ENCODE measurements around the gene C6orf132. TPM values are rescaled to one million over a fixed set of nuclear protein-coding genes. Genes with fewer than 3 reads are reported as not detected.
A peak's percentile ranks its signal among the peaks of the same experiment; 100 is the strongest.

The C6orf132 gene
- polyA plus RNA-seq, 1 donor: 44.3 TPM

- WGBS (ENCODE audit: insufficient coverage, low lambda C conversion rate): 100% methylated on average over 2 of the region's 6 CpGs
- Histone ChIP-seq H3K36me3 (ENCODE audit: control insufficient read depth, insufficient read depth, low read length) (peaks cover 20% of the 10 kb centered on the region), H3K27ac (ENCODE audit: low read length) (peak overlapping the region; percentile 99), H3K4me3 (ENCODE audit: low read length) (no peak overlapping the region), H3K9me3 (ENCODE audit: control insufficient read depth, low read depth, low read length) (peaks cover 5% of the 10 kb centered on the region), H3K27me3 (ENCODE audit: control insufficient read depth, insufficient read depth, low read length) (peaks cover 2% of the 10 kb centered on the region), H3K4me1 (ENCODE audit: control insufficient read depth, insufficient read depth, low read length) (peaks cover 59% of the 10 kb centered on the region)
- DNase-seq: no peak
Observed at GRCh38 chr6:42138190-42138589, 4.2 kb downstream of the C6orf132 start.

GRCh38 chr6:42137194-42137753, 5.1 kb downstream of the C6orf132 start:
- H3K4me3 ChIP-seq (ENCODE audit: low read length): peak overlapping the region; percentile 5
- H3K4me1 ChIP-seq (ENCODE audit: control insufficient read depth, insufficient read depth, low read length): peaks cover 65% of the 10 kb centered on the region
- WGBS (ENCODE audit: insufficient coverage, low lambda C conversion rate): no CpG with 5 or more reads among the region's 7 CpGs
- peaks cover 26% of the 10 kb centered on the region for H3K36me3 ChIP-seq (ENCODE audit: control insufficient read depth, insufficient read depth, low read length)
- no peak for DNase-seq
- peak overlapping the region; percentile 99 for H3K27ac ChIP-seq (ENCODE audit: low read length)
- H3K27me3 ChIP-seq (ENCODE audit: control insufficient read depth, insufficient read depth, low read length): peaks cover 1% of the 10 kb centered on the region
- peaks cover 4% of the 10 kb centered on the region for H3K9me3 ChIP-seq (ENCODE audit: control insufficient read depth, low read depth, low read length)

GRCh38 chr6:42136508-42137193, 5.8 kb downstream of the C6orf132 start:
- Histone ChIP-seq H3K4me3 (ENCODE audit: low read length) (peak overlapping the region; percentile 5), H3K36me3 (ENCODE audit: control insufficient read depth, insufficient read depth, low read length) (peaks cover 26% of the 10 kb centered on the region), H3K4me1 (ENCODE audit: control insufficient read depth, insufficient read depth, low read length) (peaks cover 65% of the 10 kb centered on the region), H3K9me3 (ENCODE audit: control insufficient read depth, low read depth, low read length) (no peaks in the 10 kb centered on the region), H3K27ac (ENCODE audit: low read length) (peak overlapping the region; percentile 99), H3K27me3 (ENCODE audit: control insufficient read depth, insufficient read depth, low read length) (no peaks in the 10 kb centered on the region)
- WGBS (ENCODE audit: insufficient coverage, low lambda C conversion rate): no CpG with 5 or more reads among the region's 14 CpGs
- peak; percentile 84 to 92 for DNase-seq

GRCh38 chr6:42135722-42136121, 6.7 kb downstream of the C6orf132 start:
- Histone ChIP-seq H3K27ac (ENCODE audit: low read length) (peak overlapping the region; percentile 99), H3K36me3 (ENCODE audit: control insufficient read depth, insufficient read depth, low read length) (peaks cover 26% of the 10 kb centered on the region), H3K4me1 (ENCODE audit: control insufficient read depth, insufficient read depth, low read length) (peaks cover 62% of the 10 kb centered on the region)

GRCh38 chr6:42135161-42135560, 7.3 kb downstream of the C6orf132 start:
- peaks cover 29% of the 10 kb centered on the region for H3K36me3 ChIP-seq (ENCODE audit: control insufficient read depth, insufficient read depth, low read length)
- H3K27me3 ChIP-seq (ENCODE audit: control insufficient read depth, insufficient read depth, low read length): no peaks in the 10 kb centered on the region
- H3K27ac ChIP-seq (ENCODE audit: low read length): peak overlapping the region; percentile 31
- no CpG with 5 or more reads among the region's 12 CpGs for WGBS (ENCODE audit: insufficient coverage, low lambda C conversion rate)
- peaks cover 57% of the 10 kb centered on the region for H3K4me1 ChIP-seq (ENCODE audit: control insufficient read depth, insufficient read depth, low read length)
- no peaks in the 10 kb centered on the region for H3K9me3 ChIP-seq (ENCODE audit: control insufficient read depth, low read depth, low read length)
- no peak for DNase-seq
- no peak overlapping the region for H3K4me3 ChIP-seq (ENCODE audit: low read length)

More at GRCh38 chr6:42135722-42136121, 6.7 kb downstream of the C6orf132 start:
- WGBS (ENCODE audit: insufficient coverage, low lambda C conversion rate): no CpG with 5 or more reads among the region's 2 CpGs
- no peak for DNase-seq
- no peaks in the 10 kb centered on the region for H3K27me3 ChIP-seq (ENCODE audit: control insufficient read depth, insufficient read depth, low read length)
- no peak overlapping the region for H3K4me3 ChIP-seq (ENCODE audit: low read length)
- no peaks in the 10 kb centered on the region for H3K9me3 ChIP-seq (ENCODE audit: control insufficient read depth, low read depth, low read length)

- Histone ChIP-seq H3K9me3 (ENCODE audit: control insufficient read depth, low read depth, low read length) (no peaks in the 10 kb centered on the region), H3K4me3 (ENCODE audit: low read length) (no peak overlapping the region), H3K36me3 (ENCODE audit: control insufficient read depth, insufficient read depth, low read length) (peaks cover 35% of the 10 kb centered on the region), H3K4me1 (ENCODE audit: control insufficient read depth, insufficient read depth, low read length) (peaks cover 44% of the 10 kb centered on the region), H3K27me3 (ENCODE audit: control insufficient read depth, insufficient read depth, low read length) (no peaks in the 10 kb centered on the region), H3K27ac (ENCODE audit: low read length) (peak overlapping the region; percentile 16)
- no CpG with 5 or more reads among the region's 4 CpGs for WGBS (ENCODE audit: insufficient coverage, low lambda C conversion rate)
- DNase-seq: no peak
Observed at GRCh38 chr6:42133926-42134325, 8.5 kb downstream of the C6orf132 start.

- H3K27me3 ChIP-seq (ENCODE audit: control insufficient read depth, insufficient read depth, low read length): no peaks in the 10 kb centered on the region
- H3K27ac ChIP-seq (ENCODE audit: low read length): peak overlapping the region; percentile 1
- WGBS (ENCODE audit: insufficient coverage, low lambda C conversion rate): 100% methylated on average over 2 of the region's 11 CpGs
- no peaks in the 10 kb centered on the region for H3K9me3 ChIP-seq (ENCODE audit: control insufficient read depth, low read depth, low read length)
- DNase-seq: no peak
- no peak overlapping the region for H3K4me3 ChIP-seq (ENCODE audit: low read length)
- H3K36me3 ChIP-seq (ENCODE audit: control insufficient read depth, insufficient read depth, low read length): peaks cover 54% of the 10 kb centered on the region
- H3K4me1 ChIP-seq (ENCODE audit: control insufficient read depth, insufficient read depth, low read length): peaks cover 22% of the 10 kb centered on the region
Observed at GRCh38 chr6:42131531-42131930, 10.9 kb downstream of the C6orf132 start.

- no CpG with 5 or more reads among the region's 2 CpGs for WGBS (ENCODE audit: insufficient coverage, low lambda C conversion rate)
- Histone ChIP-seq H3K4me1 (ENCODE audit: control insufficient read depth, insufficient read depth, low read length) (peaks cover 13% of the 10 kb centered on the region), H3K9me3 (ENCODE audit: control insufficient read depth, low read depth, low read length) (no peaks in the 10 kb centered on the region), H3K27ac (ENCODE audit: low read length) (no peak overlapping the region), H3K4me3 (ENCODE audit: low read length) (no peak overlapping the region), H3K36me3 (ENCODE audit: control insufficient read depth, insufficient read depth, low read length) (peaks cover 63% of the 10 kb centered on the region), H3K27me3 (ENCODE audit: control insufficient read depth, insufficient read depth, low read length) (no peaks in the 10 kb centered on the region)
- DNase-seq: no peak
Observed at GRCh38 chr6:42129360-42129676, 13.1 kb downstream of the C6orf132 start.

- no peaks in the 10 kb centered on the region for H3K27me3 ChIP-seq (ENCODE audit: control insufficient read depth, insufficient read depth, low read length)
- H3K4me3 ChIP-seq (ENCODE audit: low read length): no peak overlapping the region
- DNase-seq: no peak
- no peaks in the 10 kb centered on the region for H3K9me3 ChIP-seq (ENCODE audit: control insufficient read depth, low read depth, low read length)
- H3K4me1 ChIP-seq (ENCODE audit: control insufficient read depth, insufficient read depth, low read length): peaks cover 10% of the 10 kb centered on the region
- H3K36me3 ChIP-seq (ENCODE audit: control insufficient read depth, insufficient read depth, low read length): peaks cover 65% of the 10 kb centered on the region
- H3K27ac ChIP-seq (ENCODE audit: low read length): no peak overlapping the region
- no CpG with 5 or more reads among the region's 25 CpGs for WGBS (ENCODE audit: insufficient coverage, low lambda C conversion rate)
Observed at GRCh38 chr6:42128460-42129359, 13.7 kb downstream of the C6orf132 start.

GRCh38 chr6:42125663-42126062, 16.8 kb downstream of the C6orf132 start:
- no peak overlapping the region for H3K4me3 ChIP-seq (ENCODE audit: low read length)
- no peak overlapping the region for H3K27ac ChIP-seq (ENCODE audit: low read length)
- peaks cover 27% of the 10 kb centered on the region for H3K4me1 ChIP-seq (ENCODE audit: control insufficient read depth, insufficient read depth, low read length)
- WGBS (ENCODE audit: insufficient coverage, low lambda C conversion rate): no CpG with 5 or more reads among the region's 3 CpGs
- no peak for DNase-seq
- peaks cover 68% of the 10 kb centered on the region for H3K36me3 ChIP-seq (ENCODE audit: control insufficient read depth, insufficient read depth, low read length)
- no peaks in the 10 kb centered on the region for H3K9me3 ChIP-seq (ENCODE audit: control insufficient read depth, low read depth, low read length)
- H3K27me3 ChIP-seq (ENCODE audit: control insufficient read depth, insufficient read depth, low read length): no peaks in the 10 kb centered on the region

Measured in large intestine (tissue), 3 donors.